GM19035 (cell line): ENCODE measurements around the gene PCDHGB1.
A peak's percentile ranks its signal among the peaks of the same experiment; 100 is the strongest.
"Not testable (repeated sequence)": the region's sequence is repeated elsewhere in the genome, so short reads cannot be mapped to it uniquely, and the experiment has no call there.

Experiments
- ATAC-seq: cut with Tn5 transposase; IDR thresholded peaks from one replicate; pipeline ENCODE4 v1.9.1; 2021; ENCODE audit not compliant: unreplicated experiment

Gene PCDHGB1

DNA sequence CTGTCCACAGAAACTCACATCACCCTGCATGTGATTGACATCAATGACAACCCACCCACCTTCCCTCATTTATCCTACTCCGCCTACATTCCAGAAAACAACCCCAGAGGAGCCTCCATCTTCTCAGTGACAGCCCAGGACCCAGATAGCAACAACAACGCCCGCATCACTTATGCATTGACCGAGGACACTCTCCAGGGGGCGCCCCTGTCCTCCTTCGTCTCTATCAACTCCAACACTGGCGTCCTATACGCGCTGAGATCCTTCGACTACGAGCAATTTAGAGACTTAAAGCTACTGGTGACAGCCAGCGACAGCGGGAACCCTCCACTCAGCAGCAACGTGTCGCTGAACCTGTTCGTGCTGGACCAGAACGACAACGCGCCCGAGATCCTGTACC, 4.6 kb upstream of the PCDHGB1 start:
- no peak for ATAC-seq

DNA sequence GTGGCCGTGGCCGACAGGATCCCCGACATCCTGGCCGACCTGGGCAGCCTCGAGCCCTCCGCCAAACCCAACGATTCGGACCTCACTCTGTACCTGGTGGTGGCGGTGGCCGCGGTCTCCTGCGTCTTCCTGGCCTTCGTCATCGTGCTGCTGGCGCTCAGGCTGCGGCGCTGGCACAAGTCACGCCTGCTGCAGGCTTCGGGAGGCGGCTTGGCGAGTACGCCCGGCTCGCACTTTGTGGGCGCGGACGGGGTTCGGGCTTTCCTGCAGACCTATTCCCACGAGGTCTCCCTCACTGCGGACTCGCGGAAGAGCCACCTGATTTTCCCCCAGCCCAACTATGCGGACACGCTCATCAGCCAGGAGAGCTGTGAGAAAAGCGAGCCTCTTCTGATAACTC, 3.9 kb upstream of the PCDHGB1 start:
- ATAC-seq, result not testable (repeated sequence)

DNA sequence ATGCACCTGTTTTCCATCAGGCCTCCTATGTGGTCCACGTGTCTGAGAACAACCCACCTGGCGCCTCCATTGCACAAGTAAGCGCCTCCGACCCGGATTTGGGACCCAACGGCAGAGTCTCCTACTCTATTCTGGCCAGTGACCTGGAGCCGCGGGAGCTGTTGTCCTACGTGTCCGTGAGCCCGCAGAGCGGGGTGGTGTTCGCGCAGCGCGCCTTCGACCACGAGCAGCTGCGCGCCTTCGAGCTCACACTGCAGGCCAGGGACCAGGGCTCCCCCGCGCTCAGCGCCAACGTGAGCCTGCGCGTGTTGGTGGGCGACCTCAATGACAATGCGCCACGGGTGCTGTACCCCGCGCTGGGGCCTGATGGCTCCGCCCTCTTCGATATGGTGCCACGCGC, 1.7 kb downstream of the PCDHGB1 start:
- no peak for ATAC-seq

DNA sequence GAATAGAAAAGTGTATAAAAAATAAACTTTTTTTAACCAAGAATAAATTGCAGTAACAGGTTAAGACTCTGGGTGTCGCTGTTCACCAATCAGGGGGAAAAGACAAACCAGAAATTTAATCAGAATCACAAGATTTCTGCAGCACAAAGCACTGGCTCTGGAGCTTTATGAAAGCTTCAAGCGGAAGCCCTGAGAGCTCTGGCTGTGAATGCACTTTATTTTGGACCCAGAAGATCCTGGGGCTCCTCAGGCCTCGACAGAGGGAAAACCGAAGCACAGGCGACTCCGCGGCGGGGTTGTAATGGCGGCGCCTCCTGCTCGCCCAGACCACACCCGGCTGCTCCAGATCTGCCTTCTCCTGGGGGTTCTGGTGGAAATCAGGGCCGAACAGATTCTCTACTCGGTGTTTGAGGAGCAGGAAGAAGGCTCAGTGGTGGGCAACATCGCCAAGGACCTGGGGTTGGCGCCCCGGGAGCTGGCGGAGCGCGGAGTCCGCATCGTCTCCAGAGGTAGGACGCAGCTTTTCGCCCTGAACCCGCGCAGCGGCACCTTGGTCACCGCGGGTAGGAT, 5.1 kb downstream of the PCDHGB1 start, which contains the start of gene PCDHGA4:
Gene PCDHGA4 (plus strand): TSS at position 122 of the 570 bp plus-strand sequence. CDS start 87 bp downstream, at position 209.
- ATAC-seq, result no peak

DNA sequence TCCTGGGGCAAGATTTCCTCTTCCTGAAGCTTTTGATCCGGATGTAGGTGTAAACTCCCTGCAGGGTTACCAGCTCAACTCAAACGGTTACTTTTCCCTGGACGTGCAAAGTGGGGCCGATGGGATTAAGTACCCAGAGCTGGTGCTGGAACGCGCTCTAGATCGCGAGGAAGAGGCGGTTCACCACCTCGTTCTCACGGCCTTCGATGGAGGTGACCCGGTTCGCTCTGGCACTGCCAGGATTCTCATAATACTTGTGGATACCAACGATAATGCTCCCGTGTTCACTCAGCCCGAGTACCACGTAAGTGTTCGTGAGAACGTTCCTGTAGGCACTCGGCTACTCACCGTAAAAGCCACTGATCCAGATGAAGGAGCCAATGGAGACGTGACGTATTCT, 5.7 kb downstream of the PCDHGB1 start:
- ATAC-seq, result no peak

DNA sequence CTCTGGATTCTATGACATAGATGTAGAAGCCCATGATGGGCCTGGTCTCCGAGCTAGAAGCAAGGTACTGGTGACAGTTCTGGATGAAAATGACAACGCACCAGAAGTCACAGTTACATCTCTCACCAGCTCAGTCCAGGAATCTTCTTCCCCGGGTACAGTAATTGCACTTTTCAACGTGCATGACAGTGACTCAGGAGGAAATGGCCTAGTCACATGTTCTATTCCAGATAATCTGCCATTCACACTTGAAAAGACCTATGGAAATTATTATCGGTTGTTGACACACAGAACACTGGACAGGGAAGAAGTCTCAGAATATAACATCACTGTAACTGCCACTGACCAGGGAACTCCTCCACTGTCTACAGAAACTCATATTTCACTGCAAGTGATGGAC, 6.2 kb downstream of the PCDHGB1 start:
- no peak for ATAC-seq

DNA sequence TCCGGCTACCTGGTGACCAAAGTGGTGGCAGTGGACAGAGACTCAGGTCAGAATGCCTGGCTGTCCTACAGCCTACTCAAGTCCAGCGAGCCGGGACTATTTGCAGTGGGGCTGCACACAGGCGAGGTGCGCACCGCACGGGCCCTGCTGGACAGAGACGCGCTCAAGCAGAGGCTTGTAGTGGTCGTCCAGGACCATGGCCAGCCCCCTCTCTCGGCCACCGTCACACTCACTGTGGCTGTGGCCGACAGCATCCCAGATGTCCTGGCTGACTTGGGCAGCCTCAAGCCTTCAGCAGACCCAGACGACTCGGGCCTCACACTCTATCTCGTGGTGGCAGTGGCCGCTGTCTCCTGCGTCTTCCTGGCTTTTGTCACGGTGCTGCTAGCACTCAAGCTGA, 7.1 kb downstream of the PCDHGB1 start:
- ATAC-seq, result no peak

DNA sequence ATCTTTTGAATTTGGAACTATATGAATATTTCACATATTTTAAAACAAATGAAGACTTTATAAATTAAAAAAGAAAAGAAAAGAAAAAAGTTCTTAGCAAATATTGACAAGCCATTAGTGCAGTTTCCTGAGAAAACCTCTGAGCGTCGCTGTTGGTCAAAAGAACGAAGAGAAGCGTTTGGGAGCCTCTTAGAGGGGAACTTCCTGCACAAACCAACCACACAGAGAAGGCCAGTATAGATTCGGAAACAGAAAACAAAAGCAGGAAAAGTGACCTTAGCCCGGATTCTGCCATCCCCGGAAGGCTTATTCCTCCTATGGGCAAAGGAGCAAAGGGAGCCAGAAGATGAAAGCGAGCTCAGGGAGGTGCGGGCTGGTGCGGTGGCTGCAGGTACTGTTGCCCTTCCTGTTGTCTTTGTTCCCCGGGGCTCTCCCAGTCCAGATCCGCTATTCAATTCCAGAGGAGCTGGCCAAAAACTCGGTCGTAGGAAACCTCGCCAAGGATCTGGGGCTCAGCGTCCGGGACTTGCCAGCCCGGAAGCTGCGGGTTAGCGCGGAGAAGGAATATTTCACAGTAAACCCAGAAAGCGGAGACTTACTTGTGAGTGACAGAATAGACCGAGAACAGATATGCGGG, 10.0 kb downstream of the PCDHGB1 start, which contains the start of gene PCDHGB2:
Gene PCDHGB2 (plus strand): TSS at position 205 of the 637 bp plus-strand sequence. CDS start 142 bp downstream, at position 347.
- ATAC-seq, result peak; percentile 63

DNA sequence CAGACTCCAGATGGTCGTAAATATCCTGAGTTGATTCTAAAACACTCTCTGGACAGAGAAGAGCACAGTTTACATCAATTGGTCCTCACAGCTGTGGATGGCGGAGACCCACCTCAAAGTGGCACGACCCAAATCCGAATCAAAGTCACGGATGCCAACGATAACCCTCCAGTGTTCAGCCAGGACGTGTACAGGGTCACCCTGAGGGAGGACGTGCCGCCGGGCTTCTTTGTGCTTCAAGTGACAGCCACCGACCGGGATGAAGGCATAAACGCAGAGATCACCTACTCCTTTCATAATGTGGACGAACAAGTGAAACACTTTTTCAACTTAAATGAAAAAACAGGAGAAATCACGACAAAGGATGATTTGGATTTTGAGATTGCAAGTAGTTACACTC, 10.8 kb downstream of the PCDHGB1 start:
- ATAC-seq, result no peak

DNA sequence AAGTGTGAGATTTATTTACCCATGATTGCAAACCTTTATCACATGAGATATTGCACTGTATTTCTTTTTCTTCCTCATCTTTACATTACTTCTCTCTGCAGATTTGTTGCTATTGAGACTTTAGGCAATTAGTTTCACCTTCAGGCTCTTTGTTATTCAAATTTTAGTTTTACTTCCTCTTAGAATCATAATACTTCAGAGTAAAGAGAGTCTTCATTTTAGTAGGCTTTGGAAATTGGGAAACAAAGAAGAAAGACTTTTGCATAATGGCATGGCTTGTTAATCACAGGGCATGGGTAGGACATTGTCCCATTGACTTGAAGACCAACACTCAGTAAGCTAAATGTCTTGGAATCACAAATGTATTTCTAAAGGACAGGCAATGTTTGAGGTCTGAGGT, 12.8 kb downstream of the PCDHGB1 start:
- no peak for ATAC-seq

DNA sequence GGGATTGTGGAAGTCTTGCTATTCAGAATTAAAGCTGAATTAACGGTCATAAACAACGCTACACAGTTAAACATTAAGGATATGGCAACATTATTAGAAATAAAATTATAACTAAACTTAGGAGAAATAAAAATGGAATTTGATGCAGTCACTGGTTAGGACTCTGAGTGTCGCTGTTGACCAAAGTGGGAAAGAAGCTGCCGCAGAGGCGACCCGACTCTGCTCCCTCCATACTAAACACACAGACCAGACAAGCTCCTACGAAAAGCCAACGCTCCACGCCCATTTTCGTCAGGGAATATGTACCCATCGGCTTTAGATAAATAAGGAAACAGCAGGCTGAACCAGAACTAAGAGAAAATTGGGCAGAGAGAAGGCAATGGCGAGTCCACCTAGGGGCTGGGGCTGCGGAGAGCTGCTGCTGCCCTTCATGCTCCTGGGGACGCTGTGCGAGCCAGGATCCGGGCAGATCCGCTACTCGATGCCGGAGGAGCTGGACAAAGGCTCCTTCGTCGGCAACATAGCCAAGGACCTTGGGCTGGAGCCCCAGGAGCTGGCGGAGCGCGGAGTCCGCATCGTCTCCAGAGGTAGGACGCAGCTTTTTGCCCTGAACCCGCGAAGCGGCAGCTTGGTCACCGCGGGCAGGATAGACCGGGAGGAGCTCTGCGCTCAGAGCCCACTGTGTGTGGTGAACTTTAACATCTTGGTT, 14.2 kb downstream of the PCDHGB1 start, which contains the start of gene PCDHGA5:
Gene PCDHGA5 (plus strand): TSS at position 211 of the 709 bp plus-strand sequence. CDS start 169 bp downstream, at position 380.
- ATAC-seq, result no peak

DNA sequence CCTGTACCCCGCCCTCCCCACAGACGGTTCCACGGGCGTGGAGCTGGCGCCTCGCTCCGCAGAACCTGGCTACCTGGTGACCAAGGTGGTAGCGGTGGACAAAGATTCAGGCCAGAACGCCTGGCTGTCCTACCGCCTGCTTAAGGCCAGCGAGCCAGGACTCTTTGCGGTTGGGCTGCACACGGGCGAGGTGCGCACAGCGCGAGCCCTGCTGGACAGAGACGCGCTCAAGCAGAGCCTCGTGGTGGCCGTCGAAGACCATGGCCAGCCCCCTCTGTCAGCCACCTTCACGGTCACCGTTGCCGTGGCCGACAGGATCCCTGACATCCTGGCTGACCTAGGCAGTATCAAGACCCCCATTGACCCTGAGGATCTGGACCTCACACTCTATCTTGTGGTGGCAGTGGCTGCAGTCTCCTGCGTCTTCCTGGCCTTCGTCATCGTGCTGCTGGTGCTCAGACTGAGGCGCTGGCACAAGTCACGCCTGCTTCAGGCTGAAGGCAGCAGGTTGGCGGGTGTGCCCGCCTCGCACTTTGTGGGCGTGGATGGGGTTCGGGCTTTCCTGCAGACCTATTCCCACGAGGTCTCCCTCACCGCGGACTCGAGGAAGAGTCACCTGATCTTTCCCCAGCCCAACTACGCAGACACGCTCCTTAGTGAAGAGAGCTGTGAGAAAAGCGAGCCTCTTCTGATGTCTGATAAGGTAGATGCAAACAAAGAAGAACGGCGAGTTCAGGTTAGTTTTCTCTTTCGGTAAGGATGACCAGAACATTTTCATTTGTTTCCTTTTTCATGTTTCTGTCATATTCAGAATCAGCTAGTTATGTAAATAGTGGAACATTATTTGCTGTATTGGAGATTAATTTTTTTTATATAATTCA, 16.4 kb downstream of the PCDHGB1 start:
- no peak for ATAC-seq

DNA sequence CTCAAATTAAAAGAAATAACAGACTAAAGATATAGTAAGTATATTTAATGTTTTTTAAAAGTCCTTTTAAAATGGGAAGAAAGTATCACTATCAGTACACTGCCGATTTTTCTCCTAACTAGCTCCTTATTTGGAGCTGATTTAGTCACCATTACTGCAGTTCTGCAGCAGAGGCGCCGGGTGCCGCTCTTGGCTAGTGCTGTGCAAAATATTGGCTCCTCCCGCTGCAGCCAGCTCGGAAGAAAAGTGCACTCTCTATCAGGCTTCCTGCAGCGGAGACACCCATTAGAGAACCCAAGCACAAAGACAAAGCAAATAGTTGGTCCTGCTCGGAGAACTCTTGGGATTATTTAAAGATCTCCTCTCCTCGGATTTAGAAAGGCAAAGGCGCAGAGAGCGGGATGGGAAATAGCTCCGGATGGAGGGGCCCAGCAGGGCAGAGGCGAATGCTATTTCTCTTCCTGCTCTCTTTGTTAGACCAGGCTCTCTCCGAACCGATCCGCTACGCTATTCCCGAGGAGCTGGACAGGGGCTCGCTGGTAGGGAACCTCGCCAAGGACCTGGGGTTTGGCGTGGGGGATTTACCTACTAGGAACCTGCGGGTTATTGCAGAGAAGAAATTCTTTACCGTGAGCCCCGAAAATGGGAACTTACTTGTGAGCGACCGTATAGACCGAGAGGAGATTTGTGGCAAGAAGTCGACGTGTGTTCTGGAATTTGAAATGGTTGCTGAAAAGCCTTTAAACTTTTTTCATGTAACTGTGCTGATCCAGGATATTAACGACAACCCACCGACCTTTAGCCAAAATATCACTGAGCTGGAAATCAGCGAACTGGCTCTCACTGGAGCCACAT, 20.3 kb downstream of the PCDHGB1 start, which contains the start of gene PCDHGB3:
Gene PCDHGB3 (plus strand): TSS at position 249 of the 855 bp plus-strand sequence. CDS start 153 bp downstream, at position 402.
- ATAC-seq, result peak; percentile 95

DNA sequence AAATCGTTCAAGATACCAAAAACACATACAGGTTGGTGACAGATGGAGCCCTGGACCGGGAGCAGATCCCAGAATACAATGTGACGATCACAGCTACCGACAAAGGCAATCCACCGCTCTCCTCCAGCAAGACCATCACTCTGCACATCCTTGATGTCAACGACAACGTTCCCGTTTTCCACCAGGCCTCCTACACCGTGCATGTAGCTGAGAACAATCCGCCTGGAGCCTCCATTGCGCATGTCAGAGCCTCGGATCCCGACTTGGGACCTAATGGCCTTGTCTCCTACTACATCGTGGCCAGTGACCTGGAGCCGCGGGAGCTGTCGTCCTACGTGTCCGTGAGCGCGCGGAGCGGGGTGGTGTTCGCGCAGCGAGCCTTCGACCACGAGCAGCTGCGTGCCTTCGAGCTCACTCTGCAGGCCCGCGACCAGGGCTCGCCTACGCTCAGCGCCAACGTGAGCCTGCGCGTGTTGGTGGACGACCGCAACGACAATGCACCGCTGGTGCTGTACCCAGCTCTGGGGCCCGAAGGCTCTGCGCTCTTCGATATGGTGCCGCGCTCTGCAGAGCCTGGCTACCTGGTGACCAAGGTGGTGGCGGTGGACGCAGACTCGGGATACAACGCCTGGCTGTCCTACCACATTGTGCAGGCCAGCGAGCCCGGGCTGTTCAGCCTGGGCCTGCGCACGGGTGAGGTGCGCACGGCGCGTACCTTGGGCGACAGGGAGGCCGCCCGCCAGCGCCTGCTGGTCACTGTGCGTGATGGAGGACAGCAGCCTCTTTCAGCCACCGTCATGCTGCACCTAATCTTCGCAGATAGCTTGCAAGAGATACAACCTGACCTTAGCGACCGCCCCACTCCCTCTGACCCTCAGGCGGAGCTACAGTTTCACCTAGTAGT, 21.9 kb downstream of the PCDHGB1 start:
- no peak for ATAC-seq

DNA sequence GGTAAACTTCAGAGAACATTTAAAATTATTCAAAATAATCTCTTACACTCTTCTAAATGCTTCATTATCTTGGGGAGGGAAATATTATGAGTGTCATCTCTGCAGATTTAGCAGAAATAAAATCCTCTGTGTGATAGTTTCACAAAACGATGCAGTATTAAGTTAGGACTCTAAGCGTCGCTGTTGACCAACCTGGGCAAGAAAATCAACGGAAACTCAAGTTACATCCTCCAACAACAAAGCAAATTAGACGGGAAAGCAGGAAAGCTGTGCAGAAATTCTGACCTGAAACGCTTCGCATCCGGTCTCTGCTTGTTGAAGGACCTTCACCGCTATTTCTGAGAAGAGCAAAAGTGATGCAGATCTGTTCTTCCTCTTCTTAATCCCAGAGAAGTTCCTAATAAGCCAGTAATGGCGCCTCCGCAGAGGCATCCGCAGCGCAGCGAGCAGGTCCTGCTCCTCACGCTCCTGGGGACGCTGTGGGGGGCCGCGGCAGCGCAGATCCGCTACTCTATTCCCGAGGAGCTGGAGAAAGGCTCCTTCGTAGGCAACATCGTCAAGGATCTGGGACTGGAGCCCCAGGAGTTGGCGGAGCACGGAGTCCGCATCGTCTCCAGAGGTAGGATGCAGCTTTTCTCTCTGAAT, 23.9 kb downstream of the PCDHGB1 start, which contains the start of gene PCDHGA6:
Gene PCDHGA6 (plus strand): TSS at position 219 of the 645 bp plus-strand sequence. CDS start 193 bp downstream, at position 412.
- ATAC-seq, result no peak

DNA sequence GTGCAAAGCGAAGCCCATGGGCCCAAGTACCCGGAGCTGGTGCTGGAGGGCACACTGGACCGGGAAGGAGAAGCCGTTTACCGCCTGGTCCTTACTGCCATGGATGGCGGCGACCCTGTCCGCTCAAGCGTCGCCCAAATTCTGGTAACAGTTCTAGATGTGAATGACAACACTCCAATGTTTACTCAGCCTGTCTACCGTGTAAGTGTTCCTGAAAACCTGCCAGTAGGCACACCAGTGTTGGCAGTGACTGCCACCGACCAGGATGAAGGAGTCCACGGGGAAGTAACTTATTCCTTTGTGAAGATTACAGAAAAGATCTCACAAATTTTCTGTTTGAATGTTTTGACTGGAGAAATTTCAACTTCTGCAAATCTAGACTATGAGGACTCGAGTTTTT, 24.7 kb downstream of the PCDHGB1 start:
- ATAC-seq, result no peak

DNA sequence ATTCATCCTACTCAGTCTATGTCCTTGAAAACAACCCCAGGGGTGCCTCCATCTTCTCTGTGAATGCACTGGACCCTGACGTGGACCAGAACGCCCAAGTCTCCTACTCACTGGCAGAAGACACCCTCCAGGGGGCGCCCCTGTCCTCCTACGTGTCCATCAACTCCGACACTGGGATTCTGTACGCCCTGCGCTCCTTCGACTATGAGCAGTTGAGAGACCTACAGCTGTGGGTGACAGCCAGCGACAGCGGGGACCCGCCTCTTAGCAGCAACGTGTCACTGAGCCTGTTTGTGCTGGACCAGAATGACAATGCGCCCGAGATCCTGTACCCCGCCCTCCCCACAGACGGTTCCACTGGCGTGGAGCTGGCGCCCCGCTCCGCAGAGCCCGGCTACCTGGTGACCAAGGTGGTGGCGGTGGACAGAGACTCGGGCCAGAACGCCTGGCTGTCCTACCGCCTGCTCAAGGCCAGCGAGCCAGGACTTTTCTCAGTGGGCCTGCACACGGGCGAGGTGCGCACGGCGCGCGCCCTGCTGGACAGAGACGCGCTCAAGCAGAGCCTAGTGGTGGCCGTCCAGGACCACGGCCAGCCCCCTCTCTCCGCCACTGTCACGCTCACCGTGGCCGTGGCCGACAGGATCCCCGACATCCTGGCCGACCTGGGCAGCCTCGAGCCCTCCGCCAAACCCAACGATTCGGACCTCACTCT, 25.7 kb downstream of the PCDHGB1 start:
- ATAC-seq, result not testable (repeated sequence)
